ENCODE results near the gene CARD10.

The CARD10 gene

GRCh38 chr22:37491106-37491505, 28.1 kb downstream of the CARD10 start:
- no peak for DNase-seq (ENCODE audit: extremely low read depth in 1 of 2, low read depth in 1 of 2)

GRCh38 chr22:37489983-37490382, 29.2 kb downstream of the CARD10 start:
- DNase-seq (ENCODE audit: extremely low read depth in 1 of 2, low read depth in 1 of 2) = no peak

GRCh38 chr22:37488337-37489135, 30.7 kb downstream of the CARD10 start:
- no peak for DNase-seq (ENCODE audit: extremely low read depth in 1 of 2, low read depth in 1 of 2)

- DNase-seq (ENCODE audit: extremely low read depth in 1 of 2, low read depth in 1 of 2) = no peak
Observed at GRCh38 chr22:37487571-37487970, 31.6 kb downstream of the CARD10 start.

GRCh38 chr22:37487129-37487528, 32.1 kb downstream of the CARD10 start:
- DNase-seq (ENCODE audit: extremely low read depth in 1 of 2, low read depth in 1 of 2) = no peak

- DNase-seq (ENCODE audit: extremely low read depth in 1 of 2, low read depth in 1 of 2) = peak; percentile 59 to 66
Observed at GRCh38 chr22:37486224-37486845, 32.9 kb downstream of the CARD10 start, which contains the start of gene MFNG. Gene MFNG (minus strand): TSS chr22:37486384. CDS start chr22:37486177, 207 bp downstream.

GRCh38 chr22:37485395-37486223, 33.6 kb downstream of the CARD10 start:
- DNase-seq (ENCODE audit: extremely low read depth in 1 of 2, low read depth in 1 of 2) = no peak

GRCh38 chr22:37484480-37485394, 34.5 kb downstream of the CARD10 start:
- peak; percentile 70 to 86 for DNase-seq (ENCODE audit: extremely low read depth in 1 of 2, low read depth in 1 of 2)

GRCh38 chr22:37483050-37483449, 36.2 kb downstream of the CARD10 start:
- no peak for DNase-seq (ENCODE audit: extremely low read depth in 1 of 2, low read depth in 1 of 2)

GRCh38 chr22:37482244-37482643, 37.0 kb downstream of the CARD10 start:
- no peak for DNase-seq (ENCODE audit: extremely low read depth in 1 of 2, low read depth in 1 of 2)

GRCh38 chr22:37481347-37481907, 37.8 kb downstream of the CARD10 start:
- DNase-seq (ENCODE audit: extremely low read depth in 1 of 2, low read depth in 1 of 2) = no peak

GRCh38 chr22:37480387-37481346, 38.5 kb downstream of the CARD10 start:
- DNase-seq (ENCODE audit: extremely low read depth in 1 of 2, low read depth in 1 of 2) = no peak

GRCh38 chr22:37479196-37479595, 40.0 kb downstream of the CARD10 start:
- DNase-seq (ENCODE audit: extremely low read depth in 1 of 2, low read depth in 1 of 2) = no peak

GRCh38 chr22:37476389-37477329, 42.6 kb downstream of the CARD10 start:
- DNase-seq (ENCODE audit: extremely low read depth in 1 of 2, low read depth in 1 of 2) = no peak

- no peak for DNase-seq (ENCODE audit: extremely low read depth in 1 of 2, low read depth in 1 of 2)
Observed at GRCh38 chr22:37474447-37475090, 44.6 kb downstream of the CARD10 start.

GRCh38 chr22:37473437-37473946, 45.7 kb downstream of the CARD10 start:
- no peak for DNase-seq (ENCODE audit: extremely low read depth in 1 of 2, low read depth in 1 of 2)

GRCh38 chr22:37472418-37473006, 46.7 kb downstream of the CARD10 start:
- DNase-seq (ENCODE audit: extremely low read depth in 1 of 2, low read depth in 1 of 2) = no peak
